SU-DHL-6 (cell line): Measurements from ENCODE around the gene PRR15.

Source experiments
- EZH2phosphoT487 ChIP-seq: fragments of 200-600 bp; sonication (generic), shearing (Covaris generic); conservative IDR thresholded peaks from 2 replicates; pipeline ENCODE4 v1.6.1; 2018; ENCODE audit warnings: mild to moderate bottlenecking, antibody characterized with exemption, low read length, moderate library complexity, mixed read lengths
- TF ChIP-seq, protein P1 (sequence below): fragments of 200-600 bp; sonication (generic); IDR thresholded peaks from one replicate; pipeline ENCODE4 v1.5.1; 2017; ENCODE audit warnings: antibody characterized with exemption, mild to moderate bottlenecking, low read length, moderate library complexity; ENCODE audit not compliant: insufficient read depth, poor library complexity, severe bottlenecking

DNA sequence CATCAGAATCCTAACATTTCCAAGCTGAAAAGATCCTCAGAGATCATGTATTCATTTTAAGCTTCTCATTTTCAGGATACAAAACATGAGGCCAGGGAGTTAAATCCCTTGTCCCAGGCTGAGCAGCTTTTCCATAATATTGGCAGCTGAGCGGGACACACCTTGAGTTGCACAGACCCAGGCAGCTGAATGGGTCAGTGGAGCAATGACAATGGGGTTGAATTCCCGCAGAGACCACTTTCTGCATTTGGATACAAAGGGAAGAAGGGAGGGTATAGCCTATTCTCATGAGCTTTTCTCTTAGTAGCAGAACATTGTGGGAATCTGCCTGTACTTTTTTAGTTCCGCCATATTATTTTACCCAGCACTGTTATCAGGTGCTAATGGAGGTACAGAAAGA lies 49.5 kb downstream of the PRR15 start:
- TF ChIP-seq, protein P1, sequence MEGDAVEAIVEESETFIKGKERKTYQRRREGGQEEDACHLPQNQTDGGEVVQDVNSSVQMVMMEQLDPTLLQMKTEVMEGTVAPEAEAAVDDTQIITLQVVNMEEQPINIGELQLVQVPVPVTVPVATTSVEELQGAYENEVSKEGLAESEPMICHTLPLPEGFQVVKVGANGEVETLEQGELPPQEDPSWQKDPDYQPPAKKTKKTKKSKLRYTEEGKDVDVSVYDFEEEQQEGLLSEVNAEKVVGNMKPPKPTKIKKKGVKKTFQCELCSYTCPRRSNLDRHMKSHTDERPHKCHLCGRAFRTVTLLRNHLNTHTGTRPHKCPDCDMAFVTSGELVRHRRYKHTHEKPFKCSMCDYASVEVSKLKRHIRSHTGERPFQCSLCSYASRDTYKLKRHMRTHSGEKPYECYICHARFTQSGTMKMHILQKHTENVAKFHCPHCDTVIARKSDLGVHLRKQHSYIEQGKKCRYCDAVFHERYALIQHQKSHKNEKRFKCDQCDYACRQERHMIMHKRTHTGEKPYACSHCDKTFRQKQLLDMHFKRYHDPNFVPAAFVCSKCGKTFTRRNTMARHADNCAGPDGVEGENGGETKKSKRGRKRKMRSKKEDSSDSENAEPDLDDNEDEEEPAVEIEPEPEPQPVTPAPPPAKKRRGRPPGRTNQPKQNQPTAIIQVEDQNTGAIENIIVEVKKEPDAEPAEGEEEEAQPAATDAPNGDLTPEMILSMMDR = no peak
- TF ChIP-seq EZH2phosphoT487 = no peak
